Neural cell (in vitro differentiated cells): ENCODE results near the gene SMLR1. TPM values are rescaled to one million over a fixed set of nuclear protein-coding genes. Genes with fewer than 3 reads are reported as not detected.

Source experiments
- H2AFZ ChIP-seq: fragments of 200-600, 300-800 bp; sonication (generic), shearing (Covaris generic); 2 replicates; pipeline ENCODE4 v1.6.0; 2014; ENCODE audit warnings: low read depth, mild to moderate bottlenecking, antibody characterized with exemption, low read length, moderate library complexity
- H3F3A ChIP-seq: fragments of 200-600 bp; shearing (Covaris generic); 2 replicates; pipeline ENCODE4 v1.6.1; 2016; ENCODE audit warnings: mild to moderate bottlenecking, moderate library complexity, mixed read lengths, antibody characterized with exemption, low read length; ENCODE audit not compliant: insufficient read depth, poor library complexity, severe bottlenecking
- H3K27ac ChIP-seq: fragments of 200-600, 300-800 bp; sonication (generic), shearing (Covaris generic); 2 replicates; pipeline ENCODE4 v1.5.1; 2014; ENCODE audit warnings: mild to moderate bottlenecking, low read length, moderate library complexity
- H3K27me3 ChIP-seq: fragments of 300-800, 200-600 bp; sonication (generic), shearing (Covaris generic); 2 replicates; pipeline ENCODE4 v1.6.0; 2014; ENCODE audit warnings: mild to moderate bottlenecking, low read depth, low read length, moderate library complexity; ENCODE audit not compliant: insufficient read depth
- H3K36me3 ChIP-seq: fragments of 300-800, 200-600 bp; sonication (generic), shearing (Covaris generic); 2 replicates; pipeline ENCODE4 v1.5.1; 2014; ENCODE audit warnings: mild to moderate bottlenecking, antibody characterized with exemption, low read length, moderate library complexity; ENCODE audit not compliant: insufficient read depth
- H3K4me2 ChIP-seq: fragments of 300-800, 200-600 bp; sonication (generic), shearing (Covaris generic); 2 replicates; pipeline ENCODE4 v1.6.0; 2014; ENCODE audit warnings: mild to moderate bottlenecking, low read length
- H3K4me3 ChIP-seq: fragments of 300-800, 200-600 bp; sonication (generic), shearing (Covaris generic); 2 replicates; pipeline ENCODE4 v1.5.1; 2014; ENCODE audit warnings: mild to moderate bottlenecking, low read length, moderate library complexity
- H3K79me2 ChIP-seq: fragments of 200-600 bp; shearing (Covaris generic); replicated peaks from 2 replicates; pipeline ENCODE4 v1.6.0; 2014; ENCODE audit warnings: mild to moderate bottlenecking, low read length, moderate library complexity; ENCODE audit not compliant: insufficient read depth
- H3K9ac ChIP-seq: fragments of 300-800, 200-600 bp; sonication (generic), shearing (Covaris generic); 2 replicates; pipeline ENCODE4 v1.6.1; 2016; ENCODE audit warnings: mild to moderate bottlenecking, low read length, mixed read lengths
- H3K9me2 ChIP-seq: fragments of 200-600 bp; shearing (Covaris generic); 2 replicates; pipeline ENCODE4 v1.6.1; 2016; ENCODE audit warnings: mild to moderate bottlenecking, low read length, mixed read lengths; ENCODE audit not compliant: insufficient read depth
- H3K9me3 ChIP-seq: fragments of 200-600, 300-800 bp; sonication (generic), shearing (Covaris generic); 2 replicates; pipeline ENCODE4 v1.6.1; 2016; ENCODE audit warnings: mild to moderate bottlenecking, mixed run types, low read length, moderate library complexity, mixed read lengths
- H4K20me1 ChIP-seq: fragments of 200-600 bp; shearing (Covaris generic); 2 replicates; pipeline ENCODE4 v1.6.1; 2016; ENCODE audit warnings: mild to moderate bottlenecking, mixed run types; ENCODE audit not compliant: insufficient read depth
- EP300 ChIP-seq: fragments of 450-650 bp; conservative IDR thresholded peaks from 2 replicates; pipeline ENCODE4 v1.6.1; 2014; ENCODE audit warnings: antibody characterized with exemption, mild to moderate bottlenecking, moderate library complexity; ENCODE audit not compliant: poor library complexity, severe bottlenecking
- EZH2 ChIP-seq: fragments of 200-600, 300-800 bp; shearing (Covaris generic), sonication (generic); IDR thresholded peaks from 2 replicates; pipeline ENCODE4 v1.6.1; 2014; ENCODE audit warnings: antibody characterized with exemption, low read length, borderline replicate concordance, mild to moderate bottlenecking; ENCODE audit not compliant: insufficient read depth, poor library complexity, severe bottlenecking
- MXI1 ChIP-seq: fragments of 450-650 bp; conservative IDR thresholded peaks from 2 replicates; pipeline ENCODE4 v1.6.1; 2014; ENCODE audit warnings: antibody characterized with exemption, mild to moderate bottlenecking; ENCODE audit not compliant: poor library complexity, severe bottlenecking
- POLR2AphosphoS5 ChIP-seq: IDR thresholded peaks from 2 replicates; pipeline ENCODE4 v1.6.1; 2012
- RAD21 ChIP-seq: fragments of 450-650 bp; conservative IDR thresholded peaks from 2 replicates; pipeline ENCODE4 v1.6.1; 2014; ENCODE audit warnings: antibody characterized with exemption, mild to moderate bottlenecking, moderate library complexity
- SMC3 ChIP-seq: fragments of 450-650 bp; conservative IDR thresholded peaks from 2 replicates; pipeline ENCODE4 v1.6.1; 2014; ENCODE audit warnings: antibody characterized with exemption, mild to moderate bottlenecking, moderate library complexity; ENCODE audit not compliant: poor library complexity
- TAF1 ChIP-seq: IDR thresholded peaks from 2 replicates; pipeline ENCODE4 v1.6.1; 2012; ENCODE audit warnings: low read depth
- polyA plus RNA-seq: library from polyadenylated mRNA; depleted of rRNA; stranded (reverse); fragments of >200 nt; gene quantifications from 2 replicates; pipeline ENCODE4 v1.2.3, GENCODE V29; 2014
- TF ChIP-seq, protein P1 (sequence below): fragments of 450-650 bp; IDR thresholded peaks from 2 replicates; pipeline ENCODE4 v1.5.1; 2014; ENCODE audit warnings: antibody characterized with exemption, mild to moderate bottlenecking, moderate library complexity; ENCODE audit not compliant: poor library complexity, severe bottlenecking
- TF ChIP-seq, protein P2 (sequence below): IDR thresholded peaks from 2 replicates; pipeline ENCODE4 v1.6.1; 2012; ENCODE audit warnings: borderline replicate concordance

SMLR1 gene
- polyA plus RNA-seq, 1 donor from 2014 or later, result not detected

DNA sequence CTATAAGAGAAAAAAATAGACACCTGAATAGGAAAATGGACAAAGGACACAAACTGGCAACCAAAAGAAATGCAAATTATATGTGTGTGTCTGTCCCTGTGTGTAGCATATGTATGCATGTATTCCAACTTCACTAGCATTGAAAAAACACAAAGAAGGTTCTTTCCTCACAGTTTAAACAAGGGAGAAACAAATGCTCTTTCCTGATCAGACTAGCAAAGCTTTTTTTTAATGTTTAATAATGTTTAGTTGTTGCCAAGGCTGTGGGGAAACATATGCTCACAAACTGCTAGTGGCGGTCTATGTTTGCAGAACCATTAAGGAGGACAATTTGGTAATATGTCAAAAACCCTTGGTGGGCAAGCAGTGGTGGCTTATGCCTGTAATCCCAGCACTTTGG, 22.4 kb downstream of the SMLR1 start:
- Histone ChIP-seq H2AFZ (no peak overlapping the region), H3K9me3 (no peaks in the 10 kb centered on the region), H3K4me2 (no peak overlapping the region), H3K79me2 (no peaks in the 10 kb centered on the region), H3K4me3 (no peak overlapping the region), H3K9me2 (no peaks in the 10 kb centered on the region), H3K9ac (no peak overlapping the region), H3K27ac (no peak overlapping the region), H3F3A (no peaks in the 10 kb centered on the region), H3K36me3 (no peaks in the 10 kb centered on the region), H4K20me1 (no peaks in the 10 kb centered on the region), H3K27me3 (no peaks in the 10 kb centered on the region)
- TF ChIP-seq, protein P1, sequence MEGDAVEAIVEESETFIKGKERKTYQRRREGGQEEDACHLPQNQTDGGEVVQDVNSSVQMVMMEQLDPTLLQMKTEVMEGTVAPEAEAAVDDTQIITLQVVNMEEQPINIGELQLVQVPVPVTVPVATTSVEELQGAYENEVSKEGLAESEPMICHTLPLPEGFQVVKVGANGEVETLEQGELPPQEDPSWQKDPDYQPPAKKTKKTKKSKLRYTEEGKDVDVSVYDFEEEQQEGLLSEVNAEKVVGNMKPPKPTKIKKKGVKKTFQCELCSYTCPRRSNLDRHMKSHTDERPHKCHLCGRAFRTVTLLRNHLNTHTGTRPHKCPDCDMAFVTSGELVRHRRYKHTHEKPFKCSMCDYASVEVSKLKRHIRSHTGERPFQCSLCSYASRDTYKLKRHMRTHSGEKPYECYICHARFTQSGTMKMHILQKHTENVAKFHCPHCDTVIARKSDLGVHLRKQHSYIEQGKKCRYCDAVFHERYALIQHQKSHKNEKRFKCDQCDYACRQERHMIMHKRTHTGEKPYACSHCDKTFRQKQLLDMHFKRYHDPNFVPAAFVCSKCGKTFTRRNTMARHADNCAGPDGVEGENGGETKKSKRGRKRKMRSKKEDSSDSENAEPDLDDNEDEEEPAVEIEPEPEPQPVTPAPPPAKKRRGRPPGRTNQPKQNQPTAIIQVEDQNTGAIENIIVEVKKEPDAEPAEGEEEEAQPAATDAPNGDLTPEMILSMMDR, result no peak
- TF ChIP-seq POLR2AphosphoS5 (no peak), EZH2 (no peak), TAF1 (no peak), SMC3 (no peak), EP300 (no peak), MXI1 (no peak), RAD21 (no peak)
- TF ChIP-seq, protein P2, sequence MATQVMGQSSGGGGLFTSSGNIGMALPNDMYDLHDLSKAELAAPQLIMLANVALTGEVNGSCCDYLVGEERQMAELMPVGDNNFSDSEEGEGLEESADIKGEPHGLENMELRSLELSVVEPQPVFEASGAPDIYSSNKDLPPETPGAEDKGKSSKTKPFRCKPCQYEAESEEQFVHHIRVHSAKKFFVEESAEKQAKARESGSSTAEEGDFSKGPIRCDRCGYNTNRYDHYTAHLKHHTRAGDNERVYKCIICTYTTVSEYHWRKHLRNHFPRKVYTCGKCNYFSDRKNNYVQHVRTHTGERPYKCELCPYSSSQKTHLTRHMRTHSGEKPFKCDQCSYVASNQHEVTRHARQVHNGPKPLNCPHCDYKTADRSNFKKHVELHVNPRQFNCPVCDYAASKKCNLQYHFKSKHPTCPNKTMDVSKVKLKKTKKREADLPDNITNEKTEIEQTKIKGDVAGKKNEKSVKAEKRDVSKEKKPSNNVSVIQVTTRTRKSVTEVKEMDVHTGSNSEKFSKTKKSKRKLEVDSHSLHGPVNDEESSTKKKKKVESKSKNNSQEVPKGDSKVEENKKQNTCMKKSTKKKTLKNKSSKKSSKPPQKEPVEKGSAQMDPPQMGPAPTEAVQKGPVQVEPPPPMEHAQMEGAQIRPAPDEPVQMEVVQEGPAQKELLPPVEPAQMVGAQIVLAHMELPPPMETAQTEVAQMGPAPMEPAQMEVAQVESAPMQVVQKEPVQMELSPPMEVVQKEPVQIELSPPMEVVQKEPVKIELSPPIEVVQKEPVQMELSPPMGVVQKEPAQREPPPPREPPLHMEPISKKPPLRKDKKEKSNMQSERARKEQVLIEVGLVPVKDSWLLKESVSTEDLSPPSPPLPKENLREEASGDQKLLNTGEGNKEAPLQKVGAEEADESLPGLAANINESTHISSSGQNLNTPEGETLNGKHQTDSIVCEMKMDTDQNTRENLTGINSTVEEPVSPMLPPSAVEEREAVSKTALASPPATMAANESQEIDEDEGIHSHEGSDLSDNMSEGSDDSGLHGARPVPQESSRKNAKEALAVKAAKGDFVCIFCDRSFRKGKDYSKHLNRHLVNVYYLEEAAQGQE, result no peak

DNA sequence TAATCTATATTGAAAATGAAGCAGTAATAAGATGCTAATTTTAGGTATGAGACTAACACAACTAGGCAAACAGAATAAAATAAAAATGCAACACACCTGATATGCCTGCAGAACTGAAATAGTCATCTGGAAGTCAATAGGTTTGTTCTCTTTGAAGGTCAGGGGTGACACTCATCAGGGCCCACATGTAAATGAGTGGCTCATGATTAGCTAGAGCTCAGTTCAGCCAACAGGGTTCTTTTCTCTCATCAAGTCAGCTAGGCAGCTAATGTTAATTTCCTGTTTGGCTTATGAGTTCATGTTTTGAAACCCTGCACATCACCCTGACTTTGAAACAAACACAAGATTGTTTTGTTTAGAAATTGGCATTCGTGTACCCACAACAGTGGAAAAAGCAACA, 23.8 kb downstream of the SMLR1 start:
- Histone ChIP-seq H3K4me3 (no peak overlapping the region), H4K20me1 (no peaks in the 10 kb centered on the region), H3K27me3 (no peaks in the 10 kb centered on the region), H3K9ac (no peak overlapping the region), H2AFZ (no peak overlapping the region), H3K4me2 (no peak overlapping the region), H3K36me3 (no peaks in the 10 kb centered on the region), H3K9me2 (no peaks in the 10 kb centered on the region), H3K9me3 (no peaks in the 10 kb centered on the region), H3F3A (no peaks in the 10 kb centered on the region), H3K27ac (no peak overlapping the region), H3K79me2 (no peaks in the 10 kb centered on the region)
- no peak for TF ChIP-seq TAF1

DNA sequence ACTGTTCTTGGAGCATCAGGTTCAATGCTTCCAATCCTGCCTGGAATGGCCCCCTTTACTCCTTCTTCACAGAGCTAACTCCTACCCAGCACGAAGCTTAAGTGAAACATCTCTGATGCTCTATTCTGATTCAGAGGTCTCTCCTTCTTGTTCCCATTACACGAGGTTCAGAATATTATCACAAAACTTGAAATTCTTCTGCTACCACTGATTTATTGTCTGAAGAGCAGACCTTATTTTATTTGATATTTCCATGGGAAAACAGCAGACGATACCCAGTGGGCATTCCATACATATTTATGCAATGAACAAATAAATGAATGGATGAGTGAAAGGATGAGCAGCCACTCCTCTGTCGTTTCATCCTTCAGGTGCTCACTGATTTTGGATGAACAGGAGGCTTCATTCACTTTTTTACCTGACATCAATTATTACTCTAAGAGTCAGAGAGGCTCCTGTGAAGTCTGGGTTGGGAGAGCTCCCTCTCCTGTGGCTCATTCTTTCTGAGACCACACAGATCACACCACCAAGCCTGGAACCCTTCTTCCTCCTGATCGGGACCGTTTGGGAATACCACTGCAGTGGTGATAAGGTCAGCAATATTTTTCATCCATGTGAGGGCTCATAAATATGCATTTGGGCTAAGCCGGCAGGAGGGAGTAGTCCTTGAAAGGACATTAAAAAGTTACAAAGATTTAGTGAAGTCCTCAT, 25.8 kb downstream of the SMLR1 start:
- Histone ChIP-seq H3K4me2 (no peak overlapping the region), H3K9ac (no peak overlapping the region), H3K36me3 (no peaks in the 10 kb centered on the region)

More for the DNA sequence above, 25.8 kb downstream of the SMLR1 start:
- TF ChIP-seq EZH2 (no peak), POLR2AphosphoS5 (no peak), RAD21 (no peak), MXI1 (no peak), TAF1 (no peak), SMC3 (no peak), EP300 (no peak)
- TF ChIP-seq, protein P2, result no peak
- TF ChIP-seq, protein P1, result no peak
- no peaks in the 10 kb centered on the region for H3K79me2 ChIP-seq
- no peaks in the 10 kb centered on the region for H4K20me1 ChIP-seq
- no peak overlapping the region for H3K27ac ChIP-seq
- no peak overlapping the region for H3K4me3 ChIP-seq
- H3K9me2 ChIP-seq, result no peaks in the 10 kb centered on the region
- no peaks in the 10 kb centered on the region for H3F3A ChIP-seq
- no peak overlapping the region for H2AFZ ChIP-seq
- H3K9me3 ChIP-seq, result no peaks in the 10 kb centered on the region
- H3K27me3 ChIP-seq, result no peaks in the 10 kb centered on the region
